Colonic mucosa (tissue), 4 donors: ENCODE data around the gene IPP. TPM values are rescaled to one million over a fixed set of nuclear protein-coding genes. Genes with fewer than 3 reads are reported as not detected.
"Not testable (repeated sequence)": the region's sequence is repeated elsewhere in the genome, so short reads cannot be mapped to it uniquely, and the experiment has no call there.

Source experiments
- DNase-seq: peaks from one replicate; pipeline ENCODE4 v3.0.0-alpha.2; 2020
- H3K27ac ChIP-seq: fragments of 200-600 bp; one replicate; pipeline ENCODE4 v1.8.0; 2021
- H3K27me3 ChIP-seq: fragments of 200-600 bp; one replicate; pipeline ENCODE4 v1.8.0; 2021
- H3K36me3 ChIP-seq: fragments of 200-600 bp; one replicate; pipeline ENCODE4 v1.8.0; 2021
- H3K4me1 ChIP-seq: fragments of 200-600 bp; one replicate; pipeline ENCODE4 v1.8.0; 2021; ENCODE audit warnings: mild to moderate bottlenecking
- H3K4me3 ChIP-seq: fragments of 200-600 bp; one replicate; pipeline ENCODE4 v1.8.0; 2021
- H3K9ac ChIP-seq, 2 donors: one replicate each; pipeline ENCODE4 v1.7.0; 2013; ENCODE audit warnings: control low read depth in 2 of 2, low read depth in 2 of 2, low read length in 2 of 2
- H3K9me3 ChIP-seq: fragments of 200-600 bp; one replicate; pipeline ENCODE4 v1.8.0; 2021
- intact Hi-C: fragments of 100-400 bp; cut with DNase I; formaldehyde crosslinking; loops from one replicate; pipeline ENCODE4 v1.14.1; 2022
- total RNA-seq, 2 donors: library from RNA; stranded (reverse); fragmentation: NEBNext Ultra II Directional in 1 of 2; extraction: Animal tissue kit (Norgen Biotek cat#: 25700) in 1 of 2; gene quantifications; one replicate each; pipeline ENCODE4 v1.2.1, GENCODE V29; 2021
- TF ChIP-seq, protein P1 (sequence below): fragments of 200-600 bp; IDR thresholded peaks from one replicate; pipeline ENCODE4 v1.8.0; 2022; ENCODE audit warnings: antibody characterized with exemption, mild to moderate bottlenecking
- donor health status: healthy.
- donor health status: DM: no; HTN: no; CAD: no.
- donor health status: DM: no; HTN: no; CAD: no.

The IPP gene
- total RNA-seq, 2 donors from 2014 or later = 17.7 to 19.2 TPM

DNA sequence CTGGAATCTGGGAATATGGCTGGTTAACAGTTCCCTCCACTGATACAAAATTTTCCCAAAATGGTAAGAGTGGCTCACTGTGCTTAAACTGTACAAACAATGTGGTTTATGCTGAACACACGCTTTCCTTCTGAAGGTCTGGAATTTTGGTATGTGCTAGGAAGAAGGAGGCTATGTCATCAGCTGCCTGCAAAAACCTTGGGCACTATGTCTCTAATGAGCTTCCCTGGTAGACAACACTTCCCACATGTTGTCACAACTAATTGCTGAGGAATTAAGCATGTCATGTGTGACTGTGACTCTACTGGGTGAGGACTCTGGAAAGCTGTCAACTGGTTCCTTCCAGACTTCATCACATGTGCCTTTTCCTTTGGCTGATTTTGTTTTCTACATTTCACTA, 29.2 kb downstream of the IPP start:
- Histone ChIP-seq H3K27ac (no peak overlapping the region), H3K4me1 (no peaks in the 10 kb centered on the region), H3K36me3 (peaks cover 5% of the 10 kb centered on the region), H3K27me3 (no peaks in the 10 kb centered on the region), H3K4me3 (no peak overlapping the region), H3K9me3 (no peaks in the 10 kb centered on the region), H3K9ac (no peak overlapping the region)
- no peak for DNase-seq
- intact Hi-C loops = no loop called here
- TF ChIP-seq, protein P1, sequence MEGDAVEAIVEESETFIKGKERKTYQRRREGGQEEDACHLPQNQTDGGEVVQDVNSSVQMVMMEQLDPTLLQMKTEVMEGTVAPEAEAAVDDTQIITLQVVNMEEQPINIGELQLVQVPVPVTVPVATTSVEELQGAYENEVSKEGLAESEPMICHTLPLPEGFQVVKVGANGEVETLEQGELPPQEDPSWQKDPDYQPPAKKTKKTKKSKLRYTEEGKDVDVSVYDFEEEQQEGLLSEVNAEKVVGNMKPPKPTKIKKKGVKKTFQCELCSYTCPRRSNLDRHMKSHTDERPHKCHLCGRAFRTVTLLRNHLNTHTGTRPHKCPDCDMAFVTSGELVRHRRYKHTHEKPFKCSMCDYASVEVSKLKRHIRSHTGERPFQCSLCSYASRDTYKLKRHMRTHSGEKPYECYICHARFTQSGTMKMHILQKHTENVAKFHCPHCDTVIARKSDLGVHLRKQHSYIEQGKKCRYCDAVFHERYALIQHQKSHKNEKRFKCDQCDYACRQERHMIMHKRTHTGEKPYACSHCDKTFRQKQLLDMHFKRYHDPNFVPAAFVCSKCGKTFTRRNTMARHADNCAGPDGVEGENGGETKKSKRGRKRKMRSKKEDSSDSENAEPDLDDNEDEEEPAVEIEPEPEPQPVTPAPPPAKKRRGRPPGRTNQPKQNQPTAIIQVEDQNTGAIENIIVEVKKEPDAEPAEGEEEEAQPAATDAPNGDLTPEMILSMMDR = no peak

DNA sequence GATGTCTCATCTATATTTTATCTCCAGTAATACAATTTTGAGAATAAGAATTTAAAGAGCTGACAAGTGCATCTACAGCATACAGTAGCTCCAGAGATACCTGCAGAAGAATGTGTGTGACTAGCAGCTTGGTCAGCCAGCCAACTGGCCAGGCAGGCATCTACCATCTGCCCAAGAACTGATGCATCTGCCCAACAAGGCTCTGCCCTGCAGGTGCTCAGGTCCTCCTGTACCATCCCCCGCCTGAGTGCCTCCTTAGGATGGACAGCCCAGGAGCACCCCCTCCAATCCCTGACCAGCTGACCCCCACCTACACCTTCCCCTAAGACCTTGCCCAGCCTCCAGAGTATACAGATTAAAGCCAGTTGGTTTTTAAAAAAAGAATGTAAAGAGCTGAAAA, 32.2 kb downstream of the IPP start:
- Histone ChIP-seq H3K4me1 (no peaks in the 10 kb centered on the region), H3K27me3 (no peaks in the 10 kb centered on the region), H3K9me3 (no peaks in the 10 kb centered on the region), H3K36me3 (peaks cover 5% of the 10 kb centered on the region), H3K9ac (no peak overlapping the region), H3K4me3 (no peak overlapping the region), H3K27ac (no peak overlapping the region)
- intact Hi-C loops = no loop called here
- DNase-seq = no peak
- TF ChIP-seq, protein P1 = no peak

GRCh38 chr1:45717386-45717785, 33.1 kb downstream of the IPP start:
- intact Hi-C loops, H3K36me3 ChIP-seq, H3K9me3 ChIP-seq, H3K27ac ChIP-seq, H3K4me3 ChIP-seq, H3K9ac ChIP-seq, DNase-seq, H3K4me1 ChIP-seq, H3K27me3 ChIP-seq: not testable (repeated sequence)

GRCh38 chr1:45716700-45717099, 33.8 kb downstream of the IPP start:
- H3K36me3 ChIP-seq = peaks cover 5% of the 10 kb centered on the region
- no peak overlapping the region for H3K9ac ChIP-seq
- H3K4me3 ChIP-seq = no peak overlapping the region
- TF ChIP-seq, protein P1 = no peak
- H3K27ac ChIP-seq = no peak overlapping the region
- no peak for DNase-seq
- intact Hi-C loops = no loop called here
- H3K4me1 ChIP-seq = no peaks in the 10 kb centered on the region
- no peaks in the 10 kb centered on the region for H3K27me3 ChIP-seq
- no peaks in the 10 kb centered on the region for H3K9me3 ChIP-seq

GRCh38 chr1:45713711-45714110, 36.7 kb downstream of the IPP start:
- no peak overlapping the region for H3K27ac ChIP-seq
- no peaks in the 10 kb centered on the region for H3K27me3 ChIP-seq
- intact Hi-C loops = no loop called here
- H3K4me3 ChIP-seq = no peak overlapping the region
- no peaks in the 10 kb centered on the region for H3K4me1 ChIP-seq
- TF ChIP-seq, protein P1 = no peak
- H3K9me3 ChIP-seq = no peaks in the 10 kb centered on the region
- H3K9ac ChIP-seq = no peak overlapping the region
- no peak for DNase-seq
- peaks cover 1% of the 10 kb centered on the region for H3K36me3 ChIP-seq

- H3K36me3 ChIP-seq = no peaks in the 10 kb centered on the region
- H3K9me3 ChIP-seq = no peaks in the 10 kb centered on the region
- DNase-seq = no peak
- TF ChIP-seq, protein P1 = no peak
- H3K4me1 ChIP-seq = no peaks in the 10 kb centered on the region
- H3K27ac ChIP-seq = no peak overlapping the region
- H3K27me3 ChIP-seq = no peaks in the 10 kb centered on the region
- intact Hi-C loops = no loop called here
- H3K9ac ChIP-seq = no peak overlapping the region
- no peak overlapping the region for H3K4me3 ChIP-seq
Observed at GRCh38 chr1:45704637-45705036, 45.8 kb downstream of the IPP start.
